Measurements from ENCODE around the gene CHRNA4.

CHRNA4 gene

DNA sequence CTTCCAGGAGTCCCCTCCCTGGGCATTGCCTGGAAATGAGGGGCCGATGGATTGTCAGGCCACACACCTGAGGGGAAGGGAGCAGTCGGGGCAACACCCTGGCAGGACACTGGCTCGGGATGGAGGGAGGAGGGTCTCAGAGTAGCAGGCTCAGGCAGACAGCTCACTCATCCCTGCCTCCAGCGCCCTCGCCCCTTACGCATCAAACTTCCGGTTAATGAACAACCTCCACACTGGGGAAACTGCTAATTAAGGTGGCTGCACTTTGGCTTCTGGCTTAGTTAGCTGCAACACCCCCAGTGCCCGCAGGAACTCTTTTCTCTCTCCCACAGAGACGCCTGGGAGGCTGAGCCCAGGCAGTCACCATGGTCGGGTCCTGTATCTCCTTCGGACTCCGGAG lies 13.4 kb upstream of the CHRNA4 start:
- Mint-ChIP-seq H3K4me3 (no peak overlapping the region), H3K27ac (no peak overlapping the region), H3K4me1 (no peaks in the 10 kb centered on the region), H3K36me3 (no peaks in the 10 kb centered on the region), H3K27me3 (peaks cover 77% of the 10 kb centered on the region), H3K9me3 (no peaks in the 10 kb centered on the region)
- no peak for ATAC-seq

DNA sequence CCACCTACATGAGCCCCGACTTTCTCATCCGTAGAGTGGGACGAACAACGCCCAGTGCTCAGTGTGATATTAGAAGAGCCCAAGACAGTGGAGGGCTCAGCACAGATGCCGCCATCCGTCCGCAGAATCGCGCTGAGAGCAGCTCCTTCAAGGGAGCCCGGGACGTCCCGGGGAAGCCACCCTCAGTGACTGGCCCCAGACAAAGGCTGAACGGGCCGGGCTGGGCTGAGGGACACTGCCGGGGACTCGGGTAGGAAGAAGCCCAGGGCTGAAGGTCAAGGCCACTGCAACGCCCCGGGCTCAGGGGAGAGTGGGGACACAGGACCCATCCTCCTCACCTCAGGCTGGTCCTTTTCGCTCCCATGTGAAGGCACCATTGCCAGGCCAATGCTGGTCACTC lies 12.8 kb upstream of the CHRNA4 start:
- H3K9me3 Mint-ChIP-seq: no peaks in the 10 kb centered on the region
- H3K4me3 Mint-ChIP-seq: no peak overlapping the region
- no peaks in the 10 kb centered on the region for H3K36me3 Mint-ChIP-seq
- no peak for ATAC-seq
- peaks cover 72% of the 10 kb centered on the region for H3K27me3 Mint-ChIP-seq
- no peaks in the 10 kb centered on the region for H3K4me1 Mint-ChIP-seq
- H3K27ac Mint-ChIP-seq: no peak overlapping the region

DNA sequence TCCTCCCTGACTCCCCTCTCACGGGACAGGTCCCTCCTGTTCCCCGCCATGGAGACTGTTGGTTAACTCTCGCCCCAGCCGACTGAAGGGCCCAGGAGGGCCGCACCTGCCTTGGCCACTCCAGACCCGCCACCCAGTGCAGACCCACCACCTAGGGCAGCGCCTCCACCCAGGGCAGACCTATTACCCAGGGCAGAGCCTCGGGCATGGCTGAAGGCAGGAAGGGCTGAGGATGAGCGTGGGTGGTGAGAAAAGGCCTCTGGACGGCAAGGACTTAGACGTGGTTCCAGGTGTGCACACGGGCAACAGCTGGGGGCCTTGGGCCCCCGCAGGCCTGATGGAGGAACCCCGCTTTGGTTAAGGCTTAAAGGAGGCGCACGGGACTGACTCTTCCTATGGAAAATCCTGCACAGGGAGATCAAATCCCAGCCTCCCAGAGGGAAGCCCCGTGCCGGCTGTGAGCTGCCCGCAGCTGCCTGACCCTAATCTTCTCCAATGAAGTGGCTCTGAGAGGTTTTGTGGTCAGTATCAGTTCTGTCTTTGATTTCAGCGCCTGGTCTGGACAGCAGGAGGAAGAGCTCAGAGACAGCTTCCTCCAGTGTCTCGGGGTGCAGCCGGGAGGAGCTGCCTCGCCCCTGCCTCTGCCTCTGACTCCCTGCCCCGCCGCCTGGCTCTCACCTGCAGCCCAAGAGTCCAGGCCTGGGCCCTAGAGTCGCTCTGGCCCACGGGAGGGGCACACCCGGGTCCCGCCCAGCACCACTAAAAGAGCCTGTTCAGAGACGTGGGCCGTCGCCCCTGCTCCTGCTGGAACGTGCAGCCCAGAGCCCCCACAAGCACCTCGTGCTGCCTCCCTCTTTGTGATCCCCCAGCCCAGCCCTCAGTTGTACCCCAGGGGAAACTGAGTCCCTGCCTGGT lies 12.1 kb upstream of the CHRNA4 start:
- Mint-ChIP-seq H3K9me3 (no peaks in the 10 kb centered on the region), H3K4me1 (no peaks in the 10 kb centered on the region), H3K27ac (no peak overlapping the region), H3K27me3 (peaks cover 64% of the 10 kb centered on the region), H3K36me3 (no peaks in the 10 kb centered on the region), H3K4me3 (no peak overlapping the region)
- ATAC-seq: no peak

DNA sequence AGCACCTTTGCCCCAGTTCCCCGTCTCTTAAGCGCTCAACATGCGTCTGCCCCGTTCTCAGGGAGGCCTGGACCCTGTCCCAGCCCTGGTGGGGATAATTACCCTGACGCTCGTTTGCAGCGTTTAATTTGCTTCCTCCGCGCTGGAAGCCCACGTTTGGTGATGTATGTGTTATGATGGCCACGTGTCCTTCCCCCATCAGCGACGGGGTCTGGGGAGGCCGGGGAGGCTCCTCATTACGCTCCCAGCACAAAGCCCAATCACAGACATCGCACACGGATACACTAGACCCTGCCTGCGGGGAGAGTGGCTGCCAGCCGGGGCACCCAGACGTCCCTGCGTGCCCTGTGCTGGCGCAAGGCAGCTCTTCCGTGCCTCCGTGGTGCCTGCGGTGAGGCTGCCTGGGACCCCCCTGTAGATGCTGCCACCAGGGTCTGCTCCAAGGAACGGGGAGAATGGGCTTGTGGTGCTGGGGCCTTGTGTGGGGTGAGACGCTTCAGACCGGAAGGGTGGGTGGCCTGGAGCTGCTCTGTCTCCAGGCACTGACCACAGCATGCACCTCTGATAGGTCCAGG lies 10.2 kb upstream of the CHRNA4 start:
- Mint-ChIP-seq H3K9me3 (no peaks in the 10 kb centered on the region), H3K36me3 (no peaks in the 10 kb centered on the region), H3K27ac (no peak overlapping the region), H3K27me3 (peaks cover 58% of the 10 kb centered on the region), H3K4me3 (no peak overlapping the region), H3K4me1 (no peaks in the 10 kb centered on the region)
- ATAC-seq: no peak

DNA sequence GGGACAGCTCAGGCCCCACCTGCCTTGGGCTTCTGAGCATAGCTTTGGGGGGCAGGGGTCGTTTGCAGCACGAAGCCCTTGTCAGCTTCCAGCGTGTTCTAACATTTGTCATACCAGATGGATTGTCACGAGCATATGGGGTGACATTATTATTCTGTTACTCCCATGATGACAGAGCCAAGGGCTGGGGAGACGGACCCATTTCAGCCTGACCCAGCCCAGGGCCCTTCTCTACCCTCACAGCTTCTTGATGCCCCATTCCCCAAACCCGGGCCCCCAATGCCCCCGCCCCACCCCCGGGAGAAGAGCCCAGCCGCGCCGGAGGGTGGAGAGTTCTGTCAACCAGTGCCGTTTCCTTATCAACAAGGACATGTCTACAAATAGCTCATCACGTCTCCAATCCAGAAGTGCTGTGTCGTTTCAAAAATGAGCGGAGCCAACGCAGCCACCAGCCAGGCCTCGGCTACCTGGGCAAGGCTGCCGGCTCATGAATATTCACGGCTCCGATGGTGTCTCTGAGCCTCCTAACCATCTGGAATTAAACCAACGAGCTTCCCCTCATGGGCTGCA lies 9.6 kb upstream of the CHRNA4 start:
- Mint-ChIP-seq H3K4me3 (no peak overlapping the region), H3K36me3 (no peaks in the 10 kb centered on the region), H3K9me3 (no peaks in the 10 kb centered on the region), H3K27ac (no peak overlapping the region), H3K4me1 (no peaks in the 10 kb centered on the region), H3K27me3 (peaks cover 58% of the 10 kb centered on the region)
- no peak for ATAC-seq

DNA sequence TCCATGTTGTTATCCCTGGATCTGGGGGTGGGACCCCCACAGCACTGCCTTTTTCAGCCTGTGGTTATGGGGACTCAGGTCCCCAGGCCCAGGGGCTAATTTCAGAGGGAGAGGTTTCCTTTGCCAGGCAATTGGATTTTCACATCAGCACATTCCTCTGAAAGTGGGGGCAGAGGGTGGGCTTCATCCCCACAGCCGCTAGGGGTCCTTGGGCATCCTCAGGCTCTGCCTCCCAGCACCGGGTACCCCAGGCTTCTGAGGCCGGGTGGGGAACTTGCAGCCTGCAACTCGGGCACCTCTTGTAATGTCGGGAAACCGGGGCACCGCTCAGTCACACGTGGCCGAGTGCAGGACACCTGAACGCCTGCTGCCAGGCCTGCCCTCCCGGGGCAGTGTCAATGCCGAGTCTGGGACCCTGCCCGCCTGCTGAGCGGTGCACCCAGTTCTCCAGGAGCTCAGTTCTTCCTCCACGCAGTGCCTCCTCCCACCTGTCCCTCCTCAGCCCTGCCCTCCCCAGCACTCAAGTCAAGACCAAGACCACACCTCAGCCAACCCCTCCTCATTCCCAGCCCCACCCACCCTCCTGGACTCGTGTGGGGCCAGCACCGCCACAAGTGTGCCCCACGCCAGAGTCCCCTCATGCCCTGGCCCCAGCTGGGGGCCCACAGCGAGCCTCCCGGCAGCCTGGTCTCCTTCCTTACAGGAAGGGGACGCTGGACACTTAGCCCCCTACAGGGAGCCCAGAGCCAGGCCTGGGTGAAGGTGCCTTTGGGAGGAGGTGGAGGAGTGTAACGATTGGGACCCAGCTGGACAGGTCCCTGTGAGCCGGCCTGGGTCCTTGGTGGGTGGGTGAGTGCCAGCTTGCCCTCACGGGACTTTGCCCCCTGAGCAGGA lies 8.8 kb upstream of the CHRNA4 start:
- Mint-ChIP-seq H3K27me3 (peaks cover 58% of the 10 kb centered on the region), H3K36me3 (no peaks in the 10 kb centered on the region), H3K27ac (no peak overlapping the region), H3K4me1 (no peaks in the 10 kb centered on the region), H3K4me3 (no peak overlapping the region), H3K9me3 (no peaks in the 10 kb centered on the region)
- ATAC-seq: no peak

DNA sequence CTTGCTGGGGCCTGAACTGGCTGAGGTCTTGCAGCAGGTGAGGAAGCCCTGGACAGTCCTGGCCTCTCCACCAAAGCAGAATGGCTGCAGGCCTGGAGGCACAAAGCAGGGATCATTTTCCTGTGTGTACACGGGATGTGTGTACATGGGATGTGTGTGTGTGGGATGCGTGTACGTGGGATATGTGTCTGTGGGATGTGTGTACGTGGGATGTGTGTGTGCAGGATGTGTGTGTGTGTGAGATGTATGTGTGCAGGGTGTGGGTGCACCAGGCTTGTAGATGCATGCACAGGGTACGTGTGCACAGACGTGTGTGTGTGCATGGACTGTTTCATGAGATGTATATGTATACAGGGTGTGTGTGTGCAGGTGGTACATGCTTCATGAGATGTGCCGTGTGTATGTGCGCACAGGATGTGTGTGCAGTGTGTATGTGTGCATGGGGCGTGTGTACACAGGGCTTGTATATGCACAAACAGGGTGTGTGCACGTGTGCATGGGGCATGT lies 7.9 kb upstream of the CHRNA4 start:
- ATAC-seq: no peak
- H3K36me3 Mint-ChIP-seq: no peaks in the 10 kb centered on the region
- H3K27me3 Mint-ChIP-seq: peaks cover 66% of the 10 kb centered on the region
- H3K9me3 Mint-ChIP-seq: no peaks in the 10 kb centered on the region
- no peak overlapping the region for H3K27ac Mint-ChIP-seq
- no peaks in the 10 kb centered on the region for H3K4me1 Mint-ChIP-seq
- no peak overlapping the region for H3K4me3 Mint-ChIP-seq

DNA sequence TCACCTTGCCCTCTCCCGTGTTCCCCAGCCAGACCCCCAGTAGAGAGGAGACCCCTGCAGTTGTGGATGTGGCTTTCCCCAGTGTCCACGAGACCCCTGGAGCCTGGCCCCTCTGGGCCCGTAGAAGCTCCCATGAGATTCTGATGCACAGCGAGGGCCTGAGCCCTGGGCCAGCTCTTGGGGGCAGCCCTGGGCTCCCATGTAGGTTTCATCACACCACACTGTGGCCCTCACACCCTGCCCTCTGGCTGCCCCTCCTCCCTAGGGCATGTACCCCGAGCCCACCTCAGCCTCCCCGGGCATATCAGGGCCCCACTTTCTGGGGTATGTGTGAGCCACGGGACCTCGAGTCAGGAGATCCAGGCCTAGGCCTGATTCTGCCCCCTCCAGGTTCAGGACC lies 7.0 kb upstream of the CHRNA4 start:
- Mint-ChIP-seq H3K36me3 (no peaks in the 10 kb centered on the region), H3K9me3 (no peaks in the 10 kb centered on the region), H3K27ac (no peak overlapping the region), H3K4me1 (no peaks in the 10 kb centered on the region), H3K27me3 (peaks cover 65% of the 10 kb centered on the region), H3K4me3 (no peak overlapping the region)
- no peak for ATAC-seq

DNA sequence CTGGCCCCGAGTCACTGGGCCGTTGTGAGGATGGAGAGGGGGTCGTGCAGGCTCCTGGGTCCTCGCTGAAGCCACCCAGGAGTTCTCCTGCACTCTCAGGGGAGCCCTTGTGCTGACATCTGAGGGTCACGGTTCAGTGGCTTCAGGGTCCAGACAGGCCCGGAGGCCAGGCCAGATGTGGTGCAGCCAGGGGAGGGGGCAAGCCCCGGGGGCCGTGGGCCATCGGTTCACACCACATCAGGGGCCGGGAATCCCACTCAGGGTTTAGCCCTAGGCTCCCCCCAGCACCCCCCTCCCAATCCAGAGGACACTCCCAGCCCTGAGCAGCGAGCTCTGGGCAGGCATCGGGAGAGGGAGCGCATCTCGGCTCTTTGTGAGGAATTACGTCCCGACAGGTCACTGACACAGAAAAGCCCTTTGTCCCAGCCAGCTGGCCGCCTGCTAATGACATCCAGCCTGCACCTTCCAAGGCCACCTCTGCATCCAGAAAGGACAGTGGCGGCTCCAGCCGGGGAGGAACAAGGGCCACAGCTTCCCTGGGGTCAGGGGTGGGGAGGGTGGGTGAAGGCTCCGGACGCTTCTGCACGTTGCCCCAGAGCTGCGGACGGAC lies 6.4 kb upstream of the CHRNA4 start:
- no peak for ATAC-seq
- Mint-ChIP-seq H3K27me3 (peaks cover 65% of the 10 kb centered on the region), H3K9me3 (no peaks in the 10 kb centered on the region), H3K4me3 (no peak overlapping the region), H3K27ac (no peak overlapping the region), H3K4me1 (peaks cover 1% of the 10 kb centered on the region), H3K36me3 (no peaks in the 10 kb centered on the region)

DNA sequence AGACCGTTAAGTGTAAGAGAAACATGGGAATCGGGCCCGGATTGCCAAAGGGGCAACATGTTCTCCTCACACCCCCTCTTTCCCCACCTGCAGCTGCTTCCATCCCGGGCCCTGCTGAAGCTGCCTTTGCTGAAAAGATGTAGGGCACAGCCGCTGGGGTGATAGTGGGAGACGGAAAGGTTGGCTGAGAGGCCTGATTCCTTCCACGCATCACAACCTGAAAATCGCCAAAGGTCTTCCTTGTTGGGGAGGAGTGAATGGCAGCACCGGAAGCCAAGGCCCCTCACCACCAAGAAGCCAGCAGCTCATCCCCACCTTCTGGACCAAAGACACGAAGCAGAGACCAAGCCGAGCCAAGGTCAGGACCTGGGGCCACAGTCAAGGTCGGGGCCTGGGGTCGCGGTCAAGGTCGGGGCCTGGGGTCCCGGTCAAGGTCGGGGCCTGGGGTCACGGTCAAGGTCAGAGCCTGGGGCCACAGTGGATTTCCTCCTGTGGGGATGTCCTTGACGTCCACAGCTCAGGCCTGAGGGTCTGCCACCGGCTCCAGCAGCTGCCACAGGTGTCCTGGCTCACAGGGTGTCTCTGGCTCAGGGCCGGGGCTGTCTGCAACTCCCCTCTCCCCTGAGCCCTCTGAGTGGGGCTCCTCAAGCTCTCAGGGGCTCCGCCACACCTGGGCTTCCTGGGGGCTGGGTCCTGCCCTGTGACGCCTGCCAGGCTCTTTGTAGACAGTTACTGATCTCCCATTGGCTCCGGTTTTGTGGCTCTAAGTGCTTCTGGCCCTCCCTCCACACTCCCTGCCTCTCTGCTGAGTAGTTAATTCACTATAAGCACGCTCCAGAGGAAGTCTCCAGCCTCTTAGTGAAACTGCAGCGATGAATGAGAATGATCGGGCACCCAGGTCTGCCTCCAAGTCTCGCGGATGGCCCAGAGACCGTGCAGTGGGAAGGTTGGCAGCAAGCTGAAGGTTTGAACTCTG lies 5.5 kb upstream of the CHRNA4 start:
- Mint-ChIP-seq H3K9me3 (no peaks in the 10 kb centered on the region), H3K27me3 (peaks cover 68% of the 10 kb centered on the region), H3K36me3 (no peaks in the 10 kb centered on the region), H3K4me3 (no peak overlapping the region), H3K27ac (no peak overlapping the region), H3K4me1 (peaks cover 7% of the 10 kb centered on the region)
- no peak for ATAC-seq

DNA sequence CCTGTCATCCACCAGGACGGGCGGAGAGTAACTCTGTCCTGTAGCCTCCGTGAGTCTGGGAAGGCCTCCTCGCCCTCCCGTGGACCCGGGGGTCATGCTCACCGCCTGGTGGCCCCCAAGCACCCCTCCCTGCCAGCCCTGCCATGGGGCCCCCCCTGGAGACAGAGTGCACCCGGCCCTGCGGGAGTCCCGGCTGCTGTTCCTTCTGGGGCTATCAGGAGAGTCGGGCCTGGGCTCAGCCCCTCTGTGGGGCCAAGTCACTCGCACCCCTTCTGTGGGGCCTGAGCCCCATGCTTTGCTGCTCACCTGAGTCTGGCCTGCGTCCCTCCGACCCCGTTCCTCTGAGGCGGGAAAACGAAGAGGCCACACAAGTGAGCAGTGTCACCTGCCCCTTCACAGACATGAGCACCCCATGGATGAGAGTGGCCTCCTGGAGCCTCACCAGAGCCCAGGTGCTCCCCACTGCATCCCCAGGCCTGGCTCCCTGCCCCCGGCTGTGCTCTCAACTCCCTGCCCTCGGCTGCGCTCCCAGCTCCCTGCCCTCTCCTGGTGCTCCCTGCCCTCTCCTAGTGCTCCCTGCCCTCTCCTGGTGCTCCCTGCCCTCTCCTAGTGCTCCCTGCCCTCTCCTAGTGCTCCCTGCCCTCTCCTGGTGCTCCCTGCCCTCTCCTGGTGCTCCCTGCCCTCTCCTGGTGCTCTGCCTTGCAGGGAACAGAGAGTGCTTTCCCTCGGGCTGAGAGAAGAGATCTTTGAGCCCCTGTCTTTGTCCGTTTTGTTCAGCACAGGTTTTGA lies 4.6 kb upstream of the CHRNA4 start:
- Mint-ChIP-seq H3K4me1 (peaks cover 7% of the 10 kb centered on the region), H3K27me3 (peaks cover 63% of the 10 kb centered on the region)

DNA sequence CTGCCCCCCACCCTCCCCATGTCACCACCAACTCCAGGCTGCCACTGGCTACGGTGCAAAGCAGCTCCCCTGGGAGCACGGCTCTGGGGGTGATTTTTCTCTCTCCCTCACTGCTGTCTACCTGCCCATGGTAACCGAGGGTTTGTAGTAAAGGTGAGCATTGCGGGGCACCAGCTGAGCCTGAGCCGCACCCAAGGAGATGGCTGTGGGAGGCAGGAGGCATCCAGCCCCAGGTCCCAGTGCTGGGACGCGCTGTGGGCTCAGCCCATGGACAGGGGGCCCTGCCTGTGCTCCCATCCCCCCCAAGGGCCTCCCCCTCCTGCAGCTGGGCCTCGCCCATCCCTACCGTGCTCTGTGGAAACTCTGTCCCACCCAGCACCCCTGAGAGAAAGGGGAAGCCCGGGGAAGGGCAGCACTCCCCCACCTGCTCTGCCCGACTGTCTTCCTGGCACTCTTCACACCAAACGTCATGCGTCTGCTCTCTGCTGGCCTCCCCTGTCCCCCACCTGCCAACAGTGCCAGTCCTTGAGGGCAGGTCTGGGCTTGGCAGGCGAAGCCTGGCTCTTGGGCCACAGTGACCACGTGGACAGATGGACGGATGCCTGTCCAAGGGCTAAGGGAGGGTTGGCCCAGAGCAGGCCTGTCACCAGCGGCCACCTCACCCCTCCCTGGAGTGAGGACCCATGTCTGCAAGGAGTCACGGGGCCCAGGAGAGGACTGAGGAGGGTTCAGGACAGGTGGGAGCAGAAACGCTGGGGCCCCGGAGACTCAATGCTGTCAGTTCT lies 3.8 kb upstream of the CHRNA4 start:
- no peaks in the 10 kb centered on the region for H3K9me3 Mint-ChIP-seq
- peaks cover 68% of the 10 kb centered on the region for H3K27me3 Mint-ChIP-seq
- H3K4me1 Mint-ChIP-seq: peaks cover 7% of the 10 kb centered on the region
- no peaks in the 10 kb centered on the region for H3K36me3 Mint-ChIP-seq
- no peak for ATAC-seq
- H3K27ac Mint-ChIP-seq: no peak overlapping the region
- no peak overlapping the region for H3K4me3 Mint-ChIP-seq

More for the DNA sequence above, 4.6 kb upstream of the CHRNA4 start:
- no peak for ATAC-seq
- Mint-ChIP-seq H3K9me3 (no peaks in the 10 kb centered on the region), H3K36me3 (no peaks in the 10 kb centered on the region), H3K4me3 (no peak overlapping the region), H3K27ac (no peak overlapping the region)
